Limb (tissue), 2 donors: ENCODE results near the gene C2CD4A.
A peak's percentile ranks its signal among the peaks of the same experiment; 100 is the strongest.

Experiments
- DNase-seq, 2 donors: peaks; one replicate each; pipeline ENCODE4 v3.0.0-alpha.2; 2016; ENCODE audit errors: extremely low spot score in 2 of 2

C2CD4A gene

GRCh38 chr15:62059816-62060112, 7.0 kb upstream of the C2CD4A start:
- DNase-seq: no peak

- peak; percentile 91 to 94 for DNase-seq
These were observed 6.5 kb upstream of the C2CD4A start, which contains the start of gene VPS13C for GRCh38 chr15:62060113-62060895. Gene VPS13C (minus strand): TSS chr15:62060447. CDS start chr15:62060374, 73 bp downstream.

DNA sequence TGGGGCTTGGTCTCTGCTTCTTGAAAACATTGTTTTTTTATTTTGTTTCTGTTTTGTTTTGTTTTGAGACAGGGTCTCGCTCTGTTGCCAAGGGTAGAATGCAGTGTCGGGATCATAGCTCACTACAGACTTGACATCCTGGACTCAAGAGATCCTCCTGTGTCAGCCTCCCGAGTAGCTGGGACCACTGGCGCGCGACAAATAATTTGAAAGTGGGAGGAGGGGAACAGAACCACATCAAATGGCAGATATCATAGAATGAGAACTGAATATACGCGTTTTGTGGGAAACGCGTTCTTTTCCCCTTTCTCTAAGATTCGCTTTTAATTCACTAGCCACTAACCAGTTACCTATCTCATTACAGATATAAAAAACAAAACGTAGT, 5.9 kb upstream of the C2CD4A start:
- no peak for DNase-seq

- DNase-seq: no peak
These were observed 2.7 kb upstream of the C2CD4A start for GRCh38 chr15:62063825-62064635.

- peak in 1 of 2 donors; percentile 53 for DNase-seq
These were observed 769 bp downstream of the C2CD4A start for GRCh38 chr15:62067448-62068044.

DNA sequence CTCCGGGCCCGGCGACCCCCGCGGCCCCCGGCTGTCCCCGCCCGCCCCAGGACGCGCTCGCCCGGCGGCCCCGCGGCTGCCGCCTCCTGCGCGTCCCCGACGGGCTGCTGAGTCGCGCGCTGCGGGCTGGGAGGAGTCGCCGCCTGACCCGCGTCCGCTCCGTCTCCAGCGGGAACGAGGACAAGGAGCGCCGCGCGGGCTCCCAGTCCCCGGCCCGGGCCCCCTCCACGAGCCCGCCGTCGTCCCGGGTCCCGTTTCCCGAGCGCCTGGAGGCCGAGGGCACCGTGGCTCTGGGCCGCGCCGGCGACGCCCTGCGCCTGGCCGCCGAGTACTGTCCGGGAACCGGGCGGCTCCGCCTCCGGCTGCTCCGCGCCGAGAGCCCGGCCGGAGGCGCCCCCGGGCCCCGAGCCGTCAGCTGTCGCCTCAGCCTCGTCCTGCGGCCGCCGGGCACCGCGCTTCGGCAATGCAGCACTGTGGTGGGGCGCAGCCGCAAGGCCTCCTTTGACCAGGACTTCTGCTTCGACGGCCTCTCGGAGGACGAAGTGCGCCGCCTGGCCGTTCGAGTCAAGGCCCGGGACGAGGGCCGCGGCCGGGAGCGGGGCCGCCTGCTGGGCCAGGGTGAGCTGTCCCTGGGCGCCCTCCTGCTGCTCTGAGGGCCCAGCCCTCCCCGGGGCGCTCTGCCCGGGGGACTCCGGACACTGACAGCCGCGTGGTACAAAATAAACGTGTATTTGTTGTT, 1.5 kb downstream of the C2CD4A start:
- peak in 1 of 2 donors; percentile 63 for DNase-seq

GRCh38 chr15:62068810-62069167, 2.0 kb downstream of the C2CD4A start:
- DNase-seq: no peak

DNA sequence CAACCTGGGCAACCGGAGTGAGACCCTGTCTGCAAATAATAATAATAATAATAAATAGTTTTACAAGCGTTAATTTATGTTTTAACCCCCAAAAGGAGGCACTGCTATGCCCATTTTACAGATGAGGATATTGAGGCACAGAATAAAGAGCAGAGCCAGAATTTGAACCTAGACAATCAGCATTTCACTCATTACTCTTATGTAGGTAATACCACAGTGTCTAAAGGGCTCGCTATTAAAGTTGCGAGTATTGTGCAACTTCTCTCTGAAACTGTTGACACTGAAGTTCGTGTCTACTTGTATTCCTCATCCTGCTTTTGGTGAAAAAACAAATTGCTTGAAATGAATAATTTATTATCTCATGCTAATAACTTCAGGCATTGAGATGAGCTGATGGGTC, 2.8 kb downstream of the C2CD4A start:
- DNase-seq: no peak

GRCh38 chr15:62071711-62072308, 5.0 kb downstream of the C2CD4A start:
- DNase-seq: peak in 1 of 2 donors; percentile 53

DNA sequence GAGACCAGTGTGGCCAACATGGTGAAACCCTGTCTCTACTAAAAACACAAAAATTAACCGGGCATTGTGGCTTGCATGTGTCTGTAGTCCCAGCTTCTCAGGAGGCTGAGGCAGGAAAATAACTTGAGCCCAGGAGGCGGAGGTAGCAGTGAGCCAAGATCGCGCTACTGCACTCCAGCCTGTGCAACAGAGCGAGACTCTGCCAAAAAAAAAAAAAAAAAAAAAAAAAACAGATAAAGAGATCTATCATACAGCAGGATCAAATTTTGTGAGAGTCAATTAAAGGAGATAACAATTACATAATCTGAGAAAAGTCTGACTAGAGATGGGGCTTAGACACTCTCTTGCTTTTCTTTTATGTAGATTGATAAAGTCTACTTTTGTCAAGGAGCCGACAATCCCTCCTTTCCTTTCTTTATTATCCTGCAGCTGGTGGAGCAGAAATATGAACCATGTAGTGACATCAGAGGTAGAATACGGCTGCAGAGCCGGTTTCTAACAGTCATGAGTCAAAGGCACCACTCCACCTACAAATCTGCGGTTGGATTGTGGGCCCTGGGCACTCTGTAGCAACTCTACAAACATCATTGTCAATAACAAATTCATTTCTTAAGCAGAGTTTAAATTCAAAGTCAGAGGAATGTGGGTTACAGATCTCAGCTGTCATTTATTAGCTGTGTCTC, 9.0 kb downstream of the C2CD4A start:
- no peak for DNase-seq

DNA sequence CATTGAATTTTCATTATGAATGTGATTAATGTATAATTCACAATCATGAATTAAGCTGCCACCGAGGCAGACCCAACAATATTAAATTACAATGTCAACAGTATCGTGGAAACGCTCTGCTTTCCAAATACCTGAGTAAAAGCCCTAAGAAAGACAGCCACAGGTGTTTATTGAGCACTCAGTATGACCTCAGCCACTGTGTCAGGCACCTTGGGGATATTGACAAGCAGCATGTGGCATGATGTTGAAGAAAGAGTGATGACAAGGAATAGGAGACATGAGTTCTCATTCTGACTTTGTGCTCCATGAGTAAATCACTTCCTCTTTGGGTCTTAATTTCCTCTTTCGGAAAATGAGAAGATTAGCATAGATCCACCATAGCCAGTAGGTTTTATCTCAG, 12.8 kb downstream of the C2CD4A start:
- no peak for DNase-seq

- no peak for DNase-seq
These were observed 16.7 kb downstream of the C2CD4A start for GRCh38 chr15:62083194-62084154.

- no peak for DNase-seq
These were observed 19.0 kb downstream of the C2CD4A start for GRCh38 chr15:62085740-62086139.

- DNase-seq: peak in 1 of 2 donors; percentile 53
These were observed 21.0 kb downstream of the C2CD4A start for GRCh38 chr15:62087671-62088352.

DNA sequence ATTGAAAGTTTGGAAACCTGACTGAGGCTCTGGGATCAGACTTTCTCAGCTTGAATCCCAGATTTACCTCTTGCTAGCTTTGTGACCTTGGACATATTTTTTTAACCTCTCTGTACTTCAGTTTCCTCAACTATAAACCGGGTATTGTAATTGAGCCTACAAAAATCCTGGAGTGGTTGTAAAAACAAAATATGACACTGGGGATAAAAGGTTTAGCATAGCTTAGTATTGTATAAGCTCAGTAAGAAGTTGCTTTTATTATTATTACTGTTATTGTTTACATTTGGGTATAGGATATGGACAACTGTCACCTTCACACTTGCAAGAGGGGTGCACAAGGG, 21.5 kb downstream of the C2CD4A start:
- DNase-seq: no peak

DNA sequence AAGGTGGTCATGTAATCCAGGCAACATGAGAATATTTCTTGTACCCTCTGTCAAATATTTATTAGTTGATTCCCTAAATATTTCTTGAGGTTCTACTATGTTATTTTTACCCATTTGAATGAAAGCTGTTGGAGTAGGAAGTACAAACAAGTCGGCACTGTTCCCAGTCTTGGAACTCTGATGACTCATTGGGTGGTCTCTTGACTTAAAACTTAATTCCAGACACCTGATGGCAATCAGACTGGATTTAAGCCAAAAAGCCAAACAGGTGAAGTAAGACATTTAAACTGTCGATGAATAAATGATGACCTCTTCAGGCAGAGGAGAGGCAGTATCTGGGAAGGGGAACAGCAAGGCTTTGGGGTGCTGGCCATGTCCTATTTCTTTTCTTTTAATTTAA, 22.8 kb downstream of the C2CD4A start:
- DNase-seq: no peak

- no peak for DNase-seq
These were observed 24.2 kb downstream of the C2CD4A start for GRCh38 chr15:62090988-62091387.

DNA sequence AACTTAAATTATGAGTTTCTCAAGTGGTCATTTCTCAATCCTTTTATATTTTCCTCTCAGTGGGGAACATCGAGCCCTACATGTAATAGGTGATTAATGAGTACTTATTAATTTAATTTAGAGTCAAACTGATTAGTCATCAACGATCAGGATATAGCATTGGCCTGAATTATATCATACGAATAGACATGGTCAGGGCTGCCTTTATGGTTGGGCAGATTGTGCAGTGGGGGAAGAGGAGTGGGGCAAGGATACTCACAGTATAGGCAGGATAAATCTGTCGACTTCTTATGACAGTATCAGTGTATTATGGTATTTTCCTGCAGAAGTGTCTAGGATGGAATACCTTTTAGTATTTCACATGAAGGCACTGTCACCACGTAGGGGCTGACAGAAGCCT, 27.0 kb downstream of the C2CD4A start:
- no peak for DNase-seq

GRCh38 chr15:62094388-62094787, 27.6 kb downstream of the C2CD4A start:
- DNase-seq: no peak
